ENCODE results near the gene ERCC1.

ERCC1 gene

GRCh38 chr19:45404557-45405434 lies 18.9 kb downstream of the ERCC1 start, which contains the start of gene PPP1R13L:
Gene PPP1R13L (minus strand): TSS chr19:45405069. CDS start chr19:45398318, 6,751 bp downstream.
- no peak for DNase-seq

GRCh38 chr19:45403781-45404556 lies 19.7 kb downstream of the ERCC1 start:
- DNase-seq: peak; percentile 48

GRCh38 chr19:45403272-45403671 lies 20.4 kb downstream of the ERCC1 start:
- DNase-seq: no peak

- no peak for DNase-seq
Observed at GRCh38 chr19:45402298-45403061, 21.2 kb downstream of the ERCC1 start.

GRCh38 chr19:45401815-45402214 lies 21.9 kb downstream of the ERCC1 start:
- no peak for DNase-seq

- DNase-seq: no peak
Observed at GRCh38 chr19:45400192-45400591, 23.5 kb downstream of the ERCC1 start.

- DNase-seq: no peak
Observed at GRCh38 chr19:45395821-45396617, 27.7 kb downstream of the ERCC1 start.

- no peak for DNase-seq
Observed at GRCh38 chr19:45391871-45392665, 31.6 kb downstream of the ERCC1 start.

GRCh38 chr19:45391346-45391745 lies 32.4 kb downstream of the ERCC1 start:
- no peak for DNase-seq

GRCh38 chr19:45385392-45386221 lies 38.1 kb downstream of the ERCC1 start:
- DNase-seq: no peak

- DNase-seq: no peak
Observed at GRCh38 chr19:45382426-45382825, 41.3 kb downstream of the ERCC1 start.

- DNase-seq: no peak
Observed at GRCh38 chr19:45380107-45380506, 43.6 kb downstream of the ERCC1 start.

- no peak for DNase-seq
Observed at GRCh38 chr19:45376045-45376724, 47.5 kb downstream of the ERCC1 start.

GRCh38 chr19:45370410-45371204 lies 53.1 kb downstream of the ERCC1 start, which contains the start of gene ERCC2:
Gene ERCC2 (minus strand): TSS chr19:45370573. CDS start chr19:45370540, 33 bp downstream.
- DNase-seq: peak; percentile 99

- no peak for DNase-seq
Observed at GRCh38 chr19:45368737-45369340, 54.9 kb downstream of the ERCC1 start.

- no peak for DNase-seq
Observed at GRCh38 chr19:45368127-45368526, 55.6 kb downstream of the ERCC1 start.

GRCh38 chr19:45364696-45365095 lies 59.0 kb downstream of the ERCC1 start:
- DNase-seq: no peak

GRCh38 chr19:45363861-45364459 lies 59.8 kb downstream of the ERCC1 start:
- no peak for DNase-seq
